ENCODE measurements around the gene HSPA14. TPM values are rescaled to one million over a fixed set of nuclear protein-coding genes. Genes with fewer than 3 reads are reported as not detected.

Gene HSPA14
- total RNA-seq, 1 donor from 2014 or later = 41.8 TPM

DNA sequence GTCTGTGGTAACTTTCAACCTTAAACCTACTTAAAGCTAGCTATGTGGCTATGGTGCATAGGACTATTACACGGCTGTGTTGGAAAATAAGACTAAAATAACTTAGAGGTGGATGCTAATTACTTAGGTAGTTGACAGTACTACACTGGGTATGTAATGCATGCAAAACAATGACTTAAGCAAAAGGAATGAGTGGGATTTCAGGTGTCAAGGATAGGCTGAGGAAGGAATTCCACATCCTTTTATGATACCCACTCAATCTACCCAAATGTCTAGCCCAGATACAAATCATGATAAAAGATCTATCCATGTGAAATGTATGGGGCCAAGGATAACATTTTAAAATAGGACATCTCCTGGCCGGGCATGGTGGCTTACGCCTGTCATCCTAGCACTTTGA lies 14.1 kb upstream of the HSPA14 start:
- Histone ChIP-seq H2AFZ (replicated peaks) (no peak overlapping the region), H3K27me3 (no peaks in the 10 kb centered on the region), H3K9ac (no peak overlapping the region), H3K4me1 (no peaks in the 10 kb centered on the region), H3F3A (ENCODE audit: low read depth) (no peaks in the 10 kb centered on the region), H3K4me2 (no peak overlapping the region), H3K27ac (no peak overlapping the region), H4K20me1 (ENCODE audit: low read depth) (no peaks in the 10 kb centered on the region), H3K79me2 (ENCODE audit: low read depth) (no peaks in the 10 kb centered on the region), H3K4me3 (no peak overlapping the region), H3K36me3 (no peaks in the 10 kb centered on the region), H3K9me3 (ENCODE audit: low read depth) (no peaks in the 10 kb centered on the region)
- TF ChIP-seq, protein P1, sequence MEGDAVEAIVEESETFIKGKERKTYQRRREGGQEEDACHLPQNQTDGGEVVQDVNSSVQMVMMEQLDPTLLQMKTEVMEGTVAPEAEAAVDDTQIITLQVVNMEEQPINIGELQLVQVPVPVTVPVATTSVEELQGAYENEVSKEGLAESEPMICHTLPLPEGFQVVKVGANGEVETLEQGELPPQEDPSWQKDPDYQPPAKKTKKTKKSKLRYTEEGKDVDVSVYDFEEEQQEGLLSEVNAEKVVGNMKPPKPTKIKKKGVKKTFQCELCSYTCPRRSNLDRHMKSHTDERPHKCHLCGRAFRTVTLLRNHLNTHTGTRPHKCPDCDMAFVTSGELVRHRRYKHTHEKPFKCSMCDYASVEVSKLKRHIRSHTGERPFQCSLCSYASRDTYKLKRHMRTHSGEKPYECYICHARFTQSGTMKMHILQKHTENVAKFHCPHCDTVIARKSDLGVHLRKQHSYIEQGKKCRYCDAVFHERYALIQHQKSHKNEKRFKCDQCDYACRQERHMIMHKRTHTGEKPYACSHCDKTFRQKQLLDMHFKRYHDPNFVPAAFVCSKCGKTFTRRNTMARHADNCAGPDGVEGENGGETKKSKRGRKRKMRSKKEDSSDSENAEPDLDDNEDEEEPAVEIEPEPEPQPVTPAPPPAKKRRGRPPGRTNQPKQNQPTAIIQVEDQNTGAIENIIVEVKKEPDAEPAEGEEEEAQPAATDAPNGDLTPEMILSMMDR (IDR thresholded peaks at IDR 0.05) = no peak
- TF ChIP-seq EZH2phosphoT487 (IDR thresholded peaks at IDR 0.05) (no peak), EZH2 (IDR thresholded peaks at IDR 0.05) (no peak)
- Mint-ChIP-seq H3K36me3 (no peaks in the 10 kb centered on the region), H3K4me3 (no peak overlapping the region), H3K27ac (no peak overlapping the region), H3K4me1 (peaks cover 10% of the 10 kb centered on the region), H3K27me3 (ENCODE audit: insufficient read depth, low read depth) (peaks cover 3% of the 10 kb centered on the region), H3K9me3 (no peaks in the 10 kb centered on the region)
- DNase-seq (ENCODE audit: low spot score) = no peak

DNA sequence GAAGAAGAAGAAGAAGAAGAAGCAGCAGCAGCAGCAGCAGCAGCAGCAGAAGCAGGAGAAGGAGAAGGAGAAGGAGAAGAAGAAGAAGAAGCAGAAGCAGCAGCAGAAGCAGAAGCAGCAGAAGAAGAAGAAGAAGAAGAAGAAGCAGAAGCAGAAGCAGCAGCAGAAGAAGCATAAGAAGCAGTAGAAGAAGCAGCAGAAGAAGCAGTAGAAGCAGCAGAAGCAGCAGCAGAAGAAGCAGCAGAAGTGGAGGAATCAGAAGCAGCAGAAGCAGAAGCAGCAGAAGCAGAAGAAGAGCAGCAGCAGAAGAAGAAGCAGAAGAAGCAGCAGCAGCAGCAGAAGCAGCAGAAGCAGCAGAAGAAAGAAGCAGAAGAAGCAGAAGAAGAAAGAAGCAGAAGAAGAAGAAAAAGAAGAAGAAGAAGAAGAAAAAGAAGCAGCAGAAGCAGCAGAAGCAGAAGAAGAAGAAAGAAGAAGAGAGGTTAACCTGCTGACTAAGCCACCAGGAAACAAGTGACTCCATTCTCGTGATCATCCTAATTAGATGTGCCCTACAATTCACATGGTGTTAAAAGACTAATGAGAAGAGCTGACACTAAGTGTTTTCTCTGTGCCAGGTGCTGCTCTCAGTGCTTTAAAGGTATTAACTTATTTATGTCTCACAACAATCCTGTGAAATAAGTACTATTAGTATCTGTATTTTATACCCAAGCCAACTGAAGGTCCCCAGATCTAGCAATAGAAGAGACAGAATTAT lies 11.9 kb upstream of the HSPA14 start:
- H3K4me1 Mint-ChIP-seq = peaks cover 4% of the 10 kb centered on the region
- no peak overlapping the region for H3K27ac Mint-ChIP-seq
- TF ChIP-seq EZH2phosphoT487 (IDR thresholded peaks at IDR 0.05) = no peak

DNA sequence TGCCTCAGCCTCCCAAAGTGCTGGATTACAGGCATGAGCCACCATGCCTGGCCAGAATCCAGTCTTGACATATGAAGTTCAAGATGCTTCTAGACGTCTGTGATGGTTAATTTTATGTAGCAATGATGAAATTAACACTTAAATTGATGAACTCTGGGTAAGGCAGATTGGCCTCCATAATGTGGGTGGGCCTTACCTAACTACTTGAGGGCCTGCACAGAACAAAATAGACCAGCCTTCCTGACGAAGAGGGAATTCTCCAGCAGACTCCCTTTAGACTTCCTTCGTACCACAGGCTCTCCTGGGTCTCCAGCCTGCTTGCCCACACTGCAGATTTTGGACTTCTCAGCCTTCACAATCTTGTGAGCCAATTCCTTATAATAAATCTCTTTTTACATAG lies 5.0 kb upstream of the HSPA14 start:
- Histone ChIP-seq H3K4me3 (no peak overlapping the region), H3K9ac (no peak overlapping the region), H3K4me2 (no peak overlapping the region), H2AFZ (replicated peaks) (no peak overlapping the region), H3K27ac (no peak overlapping the region), H3K9me3 (ENCODE audit: low read depth) (no peaks in the 10 kb centered on the region), H3K79me2 (ENCODE audit: low read depth) (no peaks in the 10 kb centered on the region), H3K4me1 (peaks cover 6% of the 10 kb centered on the region), H4K20me1 (ENCODE audit: low read depth) (no peaks in the 10 kb centered on the region), H3K27me3 (no peaks in the 10 kb centered on the region), H3F3A (ENCODE audit: low read depth) (peaks cover 14% of the 10 kb centered on the region), H3K36me3 (no peaks in the 10 kb centered on the region)
- H3K36me3 Mint-ChIP-seq = no peaks in the 10 kb centered on the region
- no peak for DNase-seq (ENCODE audit: low spot score)
- no peak for TF ChIP-seq EZH2 (IDR thresholded peaks at IDR 0.05)
- TF ChIP-seq, protein P1 (IDR thresholded peaks at IDR 0.05) = no peak
- no peak for TF ChIP-seq EZH2phosphoT487 (IDR thresholded peaks at IDR 0.05)
- H3K27me3 Mint-ChIP-seq (ENCODE audit: insufficient read depth, low read depth) = peaks cover 7% of the 10 kb centered on the region
- H3K27ac Mint-ChIP-seq = no peak overlapping the region
- no peaks in the 10 kb centered on the region for H3K9me3 Mint-ChIP-seq
- peaks cover 8% of the 10 kb centered on the region for H3K4me1 Mint-ChIP-seq
- no peak overlapping the region for H3K4me3 Mint-ChIP-seq

More for the DNA sequence above, 11.9 kb upstream of the HSPA14 start:
- no peak overlapping the region for H3K4me2 ChIP-seq
- H3K27me3 ChIP-seq = no peaks in the 10 kb centered on the region
- no peak overlapping the region for H3K27ac ChIP-seq
- Mint-ChIP-seq H3K4me3 (no peak overlapping the region), H3K36me3 (no peaks in the 10 kb centered on the region), H3K27me3 (ENCODE audit: insufficient read depth, low read depth) (peaks cover 3% of the 10 kb centered on the region), H3K9me3 (no peaks in the 10 kb centered on the region)
- H2AFZ ChIP-seq (replicated peaks) = no peak overlapping the region
- no peak overlapping the region for H3K9ac ChIP-seq
- H3K79me2 ChIP-seq (ENCODE audit: low read depth) = no peaks in the 10 kb centered on the region
- H3K36me3 ChIP-seq = no peaks in the 10 kb centered on the region
- H3K4me1 ChIP-seq = no peaks in the 10 kb centered on the region
- no peaks in the 10 kb centered on the region for H3K9me3 ChIP-seq (ENCODE audit: low read depth)
- H3K4me3 ChIP-seq = no peak overlapping the region
- no peaks in the 10 kb centered on the region for H3F3A ChIP-seq (ENCODE audit: low read depth)
- H4K20me1 ChIP-seq (ENCODE audit: low read depth) = no peaks in the 10 kb centered on the region
- no peak for DNase-seq (ENCODE audit: low spot score)

DNA sequence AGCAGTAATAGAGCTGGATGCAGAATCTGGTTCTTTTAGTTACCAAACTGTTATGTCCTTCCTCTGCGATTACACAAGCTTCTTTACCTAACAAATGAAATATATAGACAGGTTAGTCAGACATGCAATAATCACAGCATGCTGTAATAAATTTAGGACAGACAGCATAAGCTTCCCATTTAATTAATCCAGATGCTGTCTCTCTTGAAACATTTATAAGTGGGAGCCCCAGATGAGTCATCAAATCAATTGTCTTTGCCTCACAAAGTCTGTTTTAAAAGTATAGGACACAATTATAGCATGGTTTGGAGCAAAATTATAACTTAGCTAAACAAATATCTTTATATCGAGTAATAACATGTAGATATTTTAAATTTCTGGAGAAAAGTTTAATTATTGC lies 1.9 kb upstream of the HSPA14 start:
- H3K9me3 ChIP-seq (ENCODE audit: low read depth) = no peaks in the 10 kb centered on the region
- H3F3A ChIP-seq (ENCODE audit: low read depth) = peaks cover 14% of the 10 kb centered on the region
- H3K4me1 ChIP-seq = peaks cover 12% of the 10 kb centered on the region
- no peak overlapping the region for H3K27ac ChIP-seq
- H4K20me1 ChIP-seq (ENCODE audit: low read depth) = peaks cover 5% of the 10 kb centered on the region
- peaks cover 10% of the 10 kb centered on the region for H3K36me3 ChIP-seq
- no peak overlapping the region for H3K27ac Mint-ChIP-seq
- H3K9me3 Mint-ChIP-seq = no peaks in the 10 kb centered on the region
- no peak overlapping the region for H2AFZ ChIP-seq (replicated peaks)
- no peak overlapping the region for H3K9ac ChIP-seq
- no peak for DNase-seq (ENCODE audit: low spot score)
- peaks cover 17% of the 10 kb centered on the region for H3K4me1 Mint-ChIP-seq
- no peak overlapping the region for H3K4me3 Mint-ChIP-seq
- TF ChIP-seq EZH2phosphoT487 (IDR thresholded peaks at IDR 0.05) = no peak
- no peak for TF ChIP-seq EZH2 (IDR thresholded peaks at IDR 0.05)
- TF ChIP-seq, protein P1 (IDR thresholded peaks at IDR 0.05) = no peak
- peaks cover 7% of the 10 kb centered on the region for H3K36me3 Mint-ChIP-seq
- peaks cover 4% of the 10 kb centered on the region for H3K27me3 Mint-ChIP-seq (ENCODE audit: insufficient read depth, low read depth)
- H3K4me3 ChIP-seq = no peak overlapping the region
- no peaks in the 10 kb centered on the region for H3K27me3 ChIP-seq
- H3K79me2 ChIP-seq (ENCODE audit: low read depth) = peaks cover 31% of the 10 kb centered on the region
- no peak overlapping the region for H3K4me2 ChIP-seq

All from neural progenitor cell (in vitro differentiated cells).